ENCODE results near the gene ADAMTS16.

Gene ADAMTS16

GRCh38 chr5:5350101-5350500 is 210.0 kb downstream of the ADAMTS16 start:
- DNase-seq, result no peak

DNA sequence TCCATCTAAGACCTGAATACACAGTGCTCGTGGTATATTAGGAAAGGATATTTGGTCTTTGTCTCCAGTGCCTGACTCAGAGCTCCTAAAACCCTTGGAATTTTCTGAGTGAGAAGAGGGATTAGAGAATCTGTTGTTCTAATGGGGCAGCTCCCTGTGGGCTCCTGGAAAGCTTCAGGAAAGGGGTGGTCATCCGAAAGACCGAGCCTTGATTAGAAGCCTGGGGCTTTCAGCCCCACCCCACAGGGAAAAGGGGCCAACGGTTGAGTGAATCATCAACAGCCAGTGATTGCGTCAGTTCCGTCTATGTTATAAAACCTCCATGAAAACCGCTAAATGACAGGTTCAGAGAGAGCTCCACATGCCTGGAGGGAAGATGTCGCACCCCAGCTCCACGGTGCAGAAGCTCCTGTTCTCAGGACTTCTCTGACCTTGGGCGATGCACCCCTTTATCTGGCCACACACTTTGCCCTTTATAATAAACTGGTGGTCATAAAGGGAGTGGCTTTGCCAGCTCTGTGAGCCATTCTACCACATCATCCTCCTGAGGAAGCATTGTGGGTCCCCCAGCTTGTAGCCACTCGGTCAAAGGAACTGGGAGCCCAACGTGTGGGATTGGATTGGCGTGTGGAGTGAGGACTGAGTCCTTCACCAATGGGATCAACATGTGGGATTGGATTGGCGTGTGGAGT is 211.3 kb downstream of the ADAMTS16 start:
- DNase-seq, result no peak

DNA sequence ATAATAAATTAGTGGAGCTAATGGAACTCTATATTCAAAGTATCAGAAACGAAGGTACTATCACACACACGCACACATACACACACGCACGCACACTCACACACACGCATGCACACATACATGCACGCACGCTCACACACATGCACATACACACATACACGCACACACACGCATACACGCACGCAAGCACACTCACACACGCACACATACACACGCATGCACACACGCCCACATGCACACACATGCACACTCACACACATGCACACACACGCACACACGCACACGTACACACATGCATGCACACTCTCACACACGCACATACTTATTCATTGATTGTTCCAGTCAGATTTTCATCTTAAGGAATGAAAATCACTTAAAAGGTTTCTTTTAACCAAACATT is 212.5 kb downstream of the ADAMTS16 start:
- DNase-seq, result no peak

GRCh38 chr5:5353681-5354080 is 213.6 kb downstream of the ADAMTS16 start:
- peak; percentile 11 for DNase-seq

DNA sequence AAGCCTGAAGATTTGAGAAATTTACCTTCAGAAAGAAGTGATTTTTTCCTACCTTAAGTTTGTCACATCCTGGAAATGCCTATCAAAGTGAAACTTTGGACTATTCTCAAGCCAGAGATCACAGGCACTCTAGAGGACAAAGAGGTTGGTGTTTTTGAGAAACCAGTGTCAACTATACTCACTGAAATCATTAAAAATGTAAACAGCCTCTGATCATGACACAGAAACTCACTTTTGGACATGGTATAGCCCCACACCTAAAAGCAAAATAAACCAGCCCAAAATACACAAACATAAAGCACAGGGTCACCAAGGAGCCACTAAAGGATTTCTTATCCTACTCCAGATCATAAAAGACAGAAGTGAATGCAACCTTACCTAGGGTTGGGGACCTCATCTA is 216.6 kb downstream of the ADAMTS16 start:
- no peak for DNase-seq

DNA sequence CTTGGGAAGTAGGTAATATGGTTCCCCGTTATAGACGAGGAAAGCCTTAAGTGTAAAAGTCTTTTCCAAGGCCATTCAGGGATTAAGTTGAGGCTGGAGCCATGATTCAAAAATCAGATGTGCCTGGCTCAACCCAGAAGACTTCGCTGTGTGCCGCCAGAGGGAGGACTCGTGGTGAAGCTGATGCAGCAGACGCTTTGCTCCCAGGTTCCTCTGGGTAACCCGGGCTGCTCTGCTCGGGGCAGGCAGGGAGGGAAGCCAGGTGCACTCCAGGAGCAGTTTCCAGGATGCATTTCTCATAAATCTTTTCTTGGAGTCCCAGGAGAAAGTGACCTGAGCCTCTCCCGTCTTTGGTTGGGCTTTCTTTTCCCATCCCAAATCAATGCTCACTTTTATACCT is 219.5 kb downstream of the ADAMTS16 start:
- no peak for DNase-seq

DNA sequence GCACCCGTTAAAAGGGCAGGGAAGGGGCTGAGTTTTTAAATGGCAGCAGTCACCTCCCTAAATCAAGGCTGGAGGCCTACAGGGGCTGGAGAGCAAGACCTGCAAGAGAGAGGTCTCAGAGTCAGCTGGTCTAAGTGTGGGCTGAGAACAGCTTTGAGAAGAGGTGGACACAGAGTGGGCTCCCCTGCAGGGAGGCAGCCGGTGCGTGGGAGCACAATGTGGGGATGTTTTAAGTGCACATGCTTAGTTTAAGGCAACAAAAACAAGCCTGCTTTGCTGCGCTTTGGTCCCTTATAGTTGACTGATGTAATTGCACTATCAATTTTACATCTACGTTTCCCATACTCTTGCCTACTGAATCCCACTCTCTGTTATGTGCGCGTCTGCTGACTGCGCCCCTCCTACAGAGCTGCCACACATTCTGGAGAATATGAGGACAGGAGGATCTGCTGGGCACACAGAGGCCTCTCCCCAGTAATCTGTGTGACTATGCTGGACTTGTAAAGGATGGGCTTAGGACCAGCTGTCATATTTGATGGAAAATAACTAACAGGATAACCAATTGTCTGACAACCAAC is 220.3 kb downstream of the ADAMTS16 start:
- DNase-seq, result no peak

GRCh38 chr5:5360941-5361520 is 220.9 kb downstream of the ADAMTS16 start:
- DNase-seq, result no peak

- DNase-seq, result no peak
Observed at GRCh38 chr5:5363045-5363444, 222.9 kb downstream of the ADAMTS16 start.

- no peak for DNase-seq
Observed at GRCh38 chr5:5364932-5365331, 224.8 kb downstream of the ADAMTS16 start.

DNA sequence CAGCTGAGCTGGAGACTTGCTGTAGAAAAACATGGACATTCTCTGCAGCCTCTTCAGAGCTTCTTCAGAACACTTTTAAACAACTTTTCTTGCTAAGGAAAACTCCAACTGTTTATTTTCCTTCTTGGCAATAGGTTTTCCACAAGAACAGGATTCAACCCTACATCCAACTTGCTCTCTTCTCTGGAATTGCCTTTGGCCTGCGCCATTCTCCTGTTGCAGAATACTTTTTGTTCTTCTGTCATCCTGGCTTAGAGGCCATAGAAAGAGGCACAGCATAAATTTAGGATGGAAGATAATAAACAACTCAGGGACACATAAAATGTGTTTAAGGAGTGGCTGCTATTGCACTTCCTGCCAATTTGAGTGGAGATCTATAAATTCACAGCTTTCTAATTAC is 227.6 kb downstream of the ADAMTS16 start:
- no peak for DNase-seq

GRCh38 chr5:5369051-5369605 is 229.0 kb downstream of the ADAMTS16 start:
- no peak for DNase-seq

All from NCI-H1092 (cell line).